ENCODE measurements around the gene DLG2.

The DLG2 gene

GRCh38 chr11:83734120-83734519 is 1893.0 kb downstream of the DLG2 start:
- no peak for TF ChIP-seq CTCF (IDR thresholded peaks at IDR 0.05)

- TF ChIP-seq CTCF (IDR thresholded peaks at IDR 0.05), result no peak
Measured at GRCh38 chr11:83728281-83728680, 1898.9 kb downstream of the DLG2 start.

GRCh38 chr11:83727251-83727650 is 1899.9 kb downstream of the DLG2 start:
- no peak for TF ChIP-seq CTCF (IDR thresholded peaks at IDR 0.05)

- TF ChIP-seq CTCF (IDR thresholded peaks at IDR 0.05), result no peak
Measured at GRCh38 chr11:83726316-83726715, 1900.8 kb downstream of the DLG2 start.

- no peak for TF ChIP-seq CTCF (IDR thresholded peaks at IDR 0.05)
Measured at GRCh38 chr11:83725728-83726127, 1901.4 kb downstream of the DLG2 start.

- TF ChIP-seq CTCF (IDR thresholded peaks at IDR 0.05), result no peak
Measured at GRCh38 chr11:83725269-83725560, 1901.9 kb downstream of the DLG2 start.

GRCh38 chr11:83723999-83724398 is 1903.1 kb downstream of the DLG2 start:
- TF ChIP-seq CTCF (IDR thresholded peaks at IDR 0.05), result peak; percentile 59

- no peak for TF ChIP-seq CTCF (IDR thresholded peaks at IDR 0.05)
Measured at GRCh38 chr11:83722392-83723119, 1904.6 kb downstream of the DLG2 start.

All from LNCAP (cell line).